Prostate gland (tissue), 2 donors: ENCODE results near the gene TMTC1. TPM values are rescaled to one million over a fixed set of nuclear protein-coding genes. Genes with fewer than 3 reads are reported as not detected.

Experiments
- DNase-seq: peaks from one replicate; pipeline ENCODE4 v3.0.0-alpha.2; 2019; ENCODE audit warnings: low spot score
- H3K27ac ChIP-seq, 2 donors: fragments of 200-600 bp; sonication (generic); 2 replicates each; pipeline ENCODE4 v1.5.1; 2017 to 2019
- H3K27me3 ChIP-seq: fragments of 200-600 bp; sonication (generic); replicated peaks from 2 replicates; pipeline ENCODE4 v1.5.1; 2019; ENCODE audit not compliant: insufficient read depth
- H3K36me3 ChIP-seq, 2 donors: fragments of 200-600 bp; sonication (generic); 1 replicate in 1 of 2; 2 replicates in 1 of 2; pipeline versions ENCODE4 v1.5.1 to v1.8.1; 2017 to 2019
- H3K4me1 ChIP-seq: fragments of 200-600 bp; sonication (generic); replicated peaks from 2 replicates; pipeline ENCODE4 v1.5.1; 2019
- H3K4me3 ChIP-seq, 2 donors: fragments of 200-600 bp; sonication (generic); 2 replicates each; pipeline ENCODE4 v1.5.1; 2017 to 2019
- H3K9me3 ChIP-seq: fragments of 200-600 bp; sonication (generic); 2 replicates; pipeline ENCODE4 v1.5.1; 2017
- POLR2A ChIP-seq: fragments of 450-650 bp; IDR thresholded peaks from one replicate; pipeline ENCODE4 v1.6.1; 2016; ENCODE audit warnings: antibody characterized with exemption, mild to moderate bottlenecking
- POLR2AphosphoS5 ChIP-seq: sonication (generic); formaldehyde crosslinking; IDR thresholded peaks from one replicate; pipeline ENCODE4 v1.6.1; 2017; ENCODE audit warnings: antibody characterized with exemption
- WGBS: methylation state at CpG from one replicate; pipeline ENCODE4 v1.1.5; 2018; 5-methylcytosine and 5-hydroxymethylcytosine counted together
- intact Hi-C: fragments of 100-400 bp; cut with DNase I; formaldehyde crosslinking; loops from one replicate; pipeline ENCODE4 v1.14.2; 2022
- total RNA-seq, 2 donors: library from RNA; depleted of rRNA; stranded (reverse); fragments of >200 nt; gene quantifications; one replicate each; pipeline ENCODE4 v1.1.0, GENCODE V29; 2016
- TF ChIP-seq, protein P1 (sequence below), 4 experiments: fragments of 200-600 bp in 2 of 4; fragments of 450-650 bp in 2 of 4; sonication (generic) in 2 of 4; IDR thresholded peaks; 1 replicate in 3 of 4; 2 replicates in 1 of 4; pipeline ENCODE4 v1.5.1; 2016 to 2019; ENCODE audit warnings: antibody characterized with exemption in 4 of 4, mild to moderate bottlenecking in 2 of 4, moderate library complexity in 2 of 4

The TMTC1 gene
- total RNA-seq, 2 donors from 2014 or later: 12.9 to 25.2 TPM

DNA sequence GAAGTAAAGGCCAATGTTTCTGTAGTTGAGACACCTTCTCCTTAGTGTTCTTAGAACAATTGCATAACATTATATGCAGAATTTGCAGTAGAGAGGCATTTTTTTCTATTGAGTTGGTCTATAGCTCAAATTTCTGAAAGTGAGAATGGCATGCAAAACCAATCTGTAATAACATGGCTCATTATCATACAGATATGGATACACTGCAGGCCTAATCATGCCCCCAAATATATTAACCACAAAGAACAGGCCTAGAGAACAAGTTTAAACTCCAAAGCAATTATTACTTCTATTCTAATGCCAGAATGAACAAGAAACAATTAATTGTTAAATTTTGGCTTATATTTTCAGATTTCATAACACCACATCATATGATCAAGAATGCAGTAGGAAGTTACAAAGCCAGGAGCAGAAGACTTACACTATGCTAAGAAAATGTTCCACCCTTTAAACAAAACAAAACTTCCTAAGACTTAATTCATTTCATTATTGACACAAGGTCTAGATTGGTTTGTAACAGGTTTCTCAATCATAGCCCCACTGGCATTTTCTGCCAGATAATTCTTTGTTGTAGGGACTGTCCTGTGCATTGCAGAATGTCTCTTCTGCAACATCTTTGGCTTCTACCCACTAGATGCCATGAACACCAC is 26.9 kb downstream of the TMTC1 start:
- H3K9me3 ChIP-seq: no peaks in the 10 kb centered on the region
- TF ChIP-seq POLR2A: no peak
- TF ChIP-seq, protein P1, sequence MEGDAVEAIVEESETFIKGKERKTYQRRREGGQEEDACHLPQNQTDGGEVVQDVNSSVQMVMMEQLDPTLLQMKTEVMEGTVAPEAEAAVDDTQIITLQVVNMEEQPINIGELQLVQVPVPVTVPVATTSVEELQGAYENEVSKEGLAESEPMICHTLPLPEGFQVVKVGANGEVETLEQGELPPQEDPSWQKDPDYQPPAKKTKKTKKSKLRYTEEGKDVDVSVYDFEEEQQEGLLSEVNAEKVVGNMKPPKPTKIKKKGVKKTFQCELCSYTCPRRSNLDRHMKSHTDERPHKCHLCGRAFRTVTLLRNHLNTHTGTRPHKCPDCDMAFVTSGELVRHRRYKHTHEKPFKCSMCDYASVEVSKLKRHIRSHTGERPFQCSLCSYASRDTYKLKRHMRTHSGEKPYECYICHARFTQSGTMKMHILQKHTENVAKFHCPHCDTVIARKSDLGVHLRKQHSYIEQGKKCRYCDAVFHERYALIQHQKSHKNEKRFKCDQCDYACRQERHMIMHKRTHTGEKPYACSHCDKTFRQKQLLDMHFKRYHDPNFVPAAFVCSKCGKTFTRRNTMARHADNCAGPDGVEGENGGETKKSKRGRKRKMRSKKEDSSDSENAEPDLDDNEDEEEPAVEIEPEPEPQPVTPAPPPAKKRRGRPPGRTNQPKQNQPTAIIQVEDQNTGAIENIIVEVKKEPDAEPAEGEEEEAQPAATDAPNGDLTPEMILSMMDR (IDR thresholded peaks at IDR 0.05): no peak
- no peak for TF ChIP-seq POLR2AphosphoS5
- intact Hi-C loops: no loop called here
- H3K27me3 ChIP-seq: no peaks in the 10 kb centered on the region
- H3K27ac ChIP-seq: no peak overlapping the region
- no peaks in the 10 kb centered on the region for H3K4me1 ChIP-seq
- H3K4me3 ChIP-seq: no peak overlapping the region
- DNase-seq: no peak
- no peaks in the 10 kb centered on the region for H3K36me3 ChIP-seq

DNA sequence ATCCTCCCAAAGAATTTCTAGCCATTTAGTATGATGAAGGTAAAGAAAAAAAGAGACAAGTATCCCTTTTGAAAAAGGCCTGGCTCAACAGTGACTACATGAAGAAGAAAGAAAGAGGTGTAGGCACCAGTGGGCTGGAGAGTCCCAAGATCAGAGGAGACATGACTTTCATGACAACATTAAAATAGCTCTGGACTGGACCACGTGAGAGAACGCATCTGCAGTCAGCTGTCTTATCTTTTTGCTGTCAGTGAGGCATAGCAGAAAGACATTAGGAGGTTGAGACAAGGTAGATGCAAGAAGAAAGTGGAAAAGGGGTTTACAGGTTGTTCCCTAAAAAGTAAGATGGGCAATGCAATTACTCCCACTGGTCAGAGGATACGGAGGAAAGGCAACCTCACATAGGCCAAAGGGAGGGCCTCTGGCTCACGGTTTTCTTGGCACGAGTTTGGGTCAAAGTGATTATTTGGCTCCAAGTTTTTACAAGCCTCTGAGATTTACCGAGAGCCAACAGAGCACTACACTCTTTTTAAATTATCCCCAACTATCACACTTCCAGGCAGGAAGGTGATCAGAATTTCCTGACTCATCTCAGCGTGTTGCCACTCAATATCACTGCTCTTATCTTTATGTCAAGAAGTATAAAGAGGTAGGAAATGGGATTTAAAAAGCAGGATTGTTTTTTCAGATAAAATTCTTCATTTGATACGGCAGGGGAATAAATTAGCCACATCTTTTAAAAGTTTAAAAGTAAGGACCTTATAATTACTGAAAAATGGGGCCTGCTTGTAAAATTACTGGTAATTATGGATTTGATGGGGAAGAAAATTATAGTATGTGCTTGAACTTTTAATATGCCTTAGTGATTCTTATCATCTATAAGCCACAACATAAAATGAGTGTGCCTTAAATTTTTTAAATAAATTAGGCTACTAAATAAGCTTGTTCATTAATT is 29.2 kb downstream of the TMTC1 start:
- Histone ChIP-seq H3K27ac (no peak overlapping the region), H3K36me3 (no peaks in the 10 kb centered on the region), H3K4me3 (no peak overlapping the region), H3K4me1 (no peaks in the 10 kb centered on the region), H3K9me3 (no peaks in the 10 kb centered on the region), H3K27me3 (no peaks in the 10 kb centered on the region)
- peak; percentile 14 for DNase-seq
- intact Hi-C loops: no loop called here
- no peak for TF ChIP-seq POLR2A
- TF ChIP-seq POLR2AphosphoS5: peak; percentile 35
- TF ChIP-seq, protein P1 (IDR thresholded peaks at IDR 0.05): no peak
- 20% methylated on average over 8 of the region's 8 CpGs for WGBS

GRCh38 chr12:29752121-29752520 is 31.6 kb downstream of the TMTC1 start:
- TF ChIP-seq POLR2AphosphoS5: no peak
- TF ChIP-seq POLR2A: no peak
- TF ChIP-seq, protein P1 (IDR thresholded peaks at IDR 0.05): no peak
- H3K27me3 ChIP-seq: no peaks in the 10 kb centered on the region
- over 99% methylated on average over 3 of the region's 3 CpGs for WGBS
- no peaks in the 10 kb centered on the region for H3K4me1 ChIP-seq
- H3K36me3 ChIP-seq: no peaks in the 10 kb centered on the region
- intact Hi-C loops: no loop called here
- no peak for DNase-seq
- H3K27ac ChIP-seq: no peak overlapping the region
- no peak overlapping the region for H3K4me3 ChIP-seq
- no peaks in the 10 kb centered on the region for H3K9me3 ChIP-seq

GRCh38 chr12:29751676-29752075 is 32.1 kb downstream of the TMTC1 start:
- no peak for TF ChIP-seq POLR2AphosphoS5
- TF ChIP-seq, protein P1 (IDR thresholded peaks at IDR 0.05): no peak
- DNase-seq: no peak
- WGBS: 85% methylated on average over 6 of the region's 6 CpGs
- intact Hi-C loops: no loop called here
- Histone ChIP-seq H3K9me3 (no peaks in the 10 kb centered on the region), H3K4me1 (no peaks in the 10 kb centered on the region), H3K27me3 (no peaks in the 10 kb centered on the region), H3K27ac (no peak overlapping the region), H3K36me3 (no peaks in the 10 kb centered on the region), H3K4me3 (no peak overlapping the region)

DNA sequence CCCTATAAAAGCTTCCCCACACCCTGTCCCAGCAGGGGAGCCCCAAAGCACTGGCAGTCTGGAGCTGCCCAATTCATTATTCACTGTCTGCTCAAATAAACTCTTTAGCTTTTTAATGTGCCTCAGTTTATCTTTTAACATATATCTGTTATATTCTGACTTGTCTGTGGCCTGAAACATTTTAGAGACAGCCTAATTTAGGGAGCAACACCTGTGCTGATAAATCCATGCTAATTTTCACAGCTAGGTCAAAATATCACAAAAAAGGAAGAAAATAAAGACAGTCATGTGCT is 32.9 kb downstream of the TMTC1 start:
- no peak for TF ChIP-seq POLR2AphosphoS5
- TF ChIP-seq, protein P1 (IDR thresholded peaks at IDR 0.05): no peak
- TF ChIP-seq POLR2A: no peak
- Histone ChIP-seq H3K4me1 (no peaks in the 10 kb centered on the region), H3K27ac (no peak overlapping the region), H3K4me3 (no peak overlapping the region), H3K9me3 (no peaks in the 10 kb centered on the region), H3K36me3 (no peaks in the 10 kb centered on the region), H3K27me3 (no peaks in the 10 kb centered on the region)
- intact Hi-C loops: no loop called here
- no peak for DNase-seq
